GM19324 (cell line): Measurements from ENCODE around the gene IRAK4.
"Not testable (repeated sequence)": the region's sequence is repeated elsewhere in the genome, so short reads cannot be mapped to it uniquely, and the experiment has no call there.

ENCODE experiments used
- ATAC-seq: cut with Tn5 transposase; IDR thresholded peaks from one replicate; pipeline ENCODE4 v1.9.1; 2021; ENCODE audit warnings: mild to moderate bottlenecking, moderate library complexity; ENCODE audit not compliant: unreplicated experiment, low FRiP score

The IRAK4 gene

DNA sequence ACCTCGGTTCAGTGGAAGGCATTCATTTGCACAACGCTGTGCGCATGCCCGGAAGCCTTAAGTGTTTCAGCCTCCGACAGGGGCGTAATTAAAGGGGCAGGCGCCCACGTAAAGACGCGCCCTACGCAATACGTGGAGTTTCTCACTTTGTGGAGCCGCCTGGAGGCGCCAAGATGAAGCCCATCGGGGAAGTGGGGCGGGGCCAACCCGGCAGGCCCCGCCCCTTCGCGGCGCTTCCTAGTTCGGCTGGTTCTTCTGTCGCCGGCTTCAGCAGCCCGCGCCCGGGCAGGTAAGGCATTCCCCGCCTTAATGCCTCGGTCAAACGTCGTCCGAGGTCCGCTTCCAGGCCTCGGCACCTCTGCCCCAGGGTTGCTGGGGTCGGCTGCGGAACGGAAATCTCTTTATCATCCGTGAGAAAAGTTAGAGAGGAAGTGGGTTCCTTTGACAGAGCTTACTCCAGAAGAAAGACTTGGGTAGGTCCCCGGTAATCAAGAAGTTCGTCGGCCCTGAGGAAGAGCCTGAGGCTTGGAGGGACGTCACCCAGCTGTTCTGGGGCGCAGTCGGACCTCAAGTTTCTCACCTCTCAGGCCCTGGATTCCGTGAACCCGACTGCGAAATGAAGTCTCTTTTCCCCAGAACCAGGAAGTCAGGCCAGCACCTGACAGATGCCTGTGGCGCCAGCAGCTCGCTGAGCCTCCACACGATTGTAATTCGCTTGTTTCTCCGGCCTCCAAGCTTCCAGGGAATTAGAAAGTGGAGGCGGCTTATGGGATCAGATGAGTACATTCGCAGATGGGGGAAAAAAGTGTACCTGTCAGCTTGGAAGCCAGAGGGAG lies at the start of gene IRAK4, which contains the start of gene PUS7L:
Gene IRAK4 (plus strand): TSS at position 224 of the 836 bp plus-strand sequence. CDS start 9,161 bp downstream, outside the sequence.
Gene PUS7L (minus strand): TSS at position 63 of the 836 bp plus-strand sequence. CDS start 3,545 bp downstream, outside the sequence.
- peak; percentile 97 for ATAC-seq

DNA sequence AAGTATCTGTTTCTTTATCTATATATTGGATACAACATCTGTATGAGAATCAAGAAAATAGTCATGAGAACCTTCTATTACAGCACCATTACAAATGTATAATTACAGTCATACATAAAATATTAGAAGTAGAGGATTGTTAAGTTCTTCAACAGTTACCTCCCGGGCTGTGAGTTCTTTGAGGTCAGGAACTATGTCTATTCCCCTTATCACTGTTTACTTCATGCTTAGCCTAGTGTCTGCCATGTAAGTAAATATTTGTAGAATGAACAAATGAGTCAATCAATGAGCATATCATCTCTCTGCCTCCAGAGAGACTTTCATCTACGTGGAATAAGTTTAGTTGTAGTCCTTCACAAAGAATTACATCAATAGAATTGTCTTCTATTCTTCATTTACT lies 47.4 kb upstream of the IRAK4 start:
- ATAC-seq: no peak

DNA sequence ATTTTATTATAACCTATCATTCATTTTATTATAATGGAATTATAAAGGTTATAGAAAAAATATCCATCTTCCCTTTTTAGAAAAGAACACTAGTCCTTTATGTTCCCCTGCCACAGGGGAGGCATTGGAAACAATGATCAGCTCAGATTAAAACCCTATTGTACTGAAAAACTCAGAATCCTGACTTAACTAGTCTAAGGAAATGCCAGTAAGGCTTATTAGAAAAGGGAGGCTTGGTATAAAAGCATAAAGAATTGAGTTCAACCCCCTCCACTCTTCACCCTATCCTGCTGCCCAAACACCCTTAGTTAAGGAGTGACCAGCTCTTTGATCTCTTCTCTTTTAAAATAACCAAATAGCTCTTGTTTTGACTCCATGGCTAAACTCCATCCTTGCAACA lies 36.1 kb upstream of the IRAK4 start:
- no peak for ATAC-seq

DNA sequence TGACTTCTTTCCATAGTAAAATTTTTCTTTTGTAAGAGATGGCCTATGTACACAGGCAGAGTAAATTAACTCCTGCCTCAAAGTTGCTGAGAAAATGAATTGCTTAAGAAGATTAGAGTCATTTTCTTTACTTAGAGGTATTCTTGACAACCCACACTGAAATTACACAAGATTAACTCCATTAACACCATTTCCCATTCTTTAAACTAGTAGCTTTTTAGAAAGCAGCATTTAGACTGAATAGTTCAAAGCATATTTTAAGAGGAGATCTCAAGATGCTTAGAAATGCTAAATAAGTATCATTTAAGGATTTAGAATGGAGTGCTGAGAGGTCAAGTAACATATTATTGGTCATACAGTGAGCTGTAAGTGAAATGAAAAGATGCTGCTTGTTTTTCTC lies 35.6 kb upstream of the IRAK4 start:
- ATAC-seq: no peak

DNA sequence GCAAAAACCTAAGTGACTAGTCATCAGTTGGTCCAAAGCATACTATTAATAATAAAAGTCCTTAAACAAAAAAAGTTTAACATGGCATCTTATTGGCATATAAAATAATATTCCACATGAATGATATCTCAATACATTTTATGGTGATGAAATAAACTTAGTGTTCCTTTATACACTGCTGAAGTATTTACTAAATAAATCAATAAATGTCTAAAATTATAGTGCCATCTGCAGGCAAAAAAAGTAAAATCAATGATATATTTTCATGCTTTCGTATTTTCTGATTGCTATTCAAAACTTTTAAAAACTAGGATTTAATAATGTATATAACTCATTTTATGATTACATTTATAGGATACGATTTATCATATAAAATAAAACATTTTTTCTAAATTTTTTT lies 30.6 kb upstream of the IRAK4 start:
- ATAC-seq: no peak

DNA sequence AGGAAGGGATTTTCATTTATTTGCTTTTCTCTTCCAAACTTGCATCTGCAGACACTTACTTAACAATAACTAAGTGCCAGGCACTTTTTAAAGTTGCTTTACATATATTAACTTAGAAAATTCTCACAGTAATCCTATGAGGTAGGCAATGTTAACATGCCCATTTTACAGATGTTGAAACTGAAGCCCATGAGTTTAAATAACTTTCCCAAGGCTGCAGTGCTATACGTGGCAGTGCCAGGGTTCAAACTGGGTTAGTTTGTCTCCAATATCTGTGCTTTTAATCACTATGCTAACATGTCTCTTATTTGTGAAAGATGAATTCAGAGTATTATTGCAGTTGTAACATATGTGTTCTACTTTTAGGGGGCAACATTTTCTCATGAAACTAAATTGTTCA lies 30.1 kb upstream of the IRAK4 start:
- ATAC-seq: no peak

DNA sequence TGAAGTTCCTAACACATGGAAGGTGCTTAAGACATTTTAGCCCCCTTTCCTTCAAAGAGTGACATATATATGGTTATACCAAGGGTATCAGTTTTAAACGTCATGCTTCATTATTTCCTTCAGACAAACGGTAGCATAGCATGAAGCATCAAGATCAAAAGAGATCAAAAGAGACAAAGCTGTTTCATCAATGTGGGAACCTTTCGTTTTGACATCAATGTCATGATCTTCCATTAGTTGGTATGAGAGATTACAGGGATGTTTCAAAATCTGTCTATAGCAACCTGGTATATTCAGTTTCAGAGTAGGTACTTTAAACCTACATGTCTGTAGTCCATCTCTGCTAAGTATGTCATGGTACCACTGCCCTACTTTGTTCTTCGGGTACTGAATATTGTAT lies 28.5 kb upstream of the IRAK4 start:
- no peak for ATAC-seq

DNA sequence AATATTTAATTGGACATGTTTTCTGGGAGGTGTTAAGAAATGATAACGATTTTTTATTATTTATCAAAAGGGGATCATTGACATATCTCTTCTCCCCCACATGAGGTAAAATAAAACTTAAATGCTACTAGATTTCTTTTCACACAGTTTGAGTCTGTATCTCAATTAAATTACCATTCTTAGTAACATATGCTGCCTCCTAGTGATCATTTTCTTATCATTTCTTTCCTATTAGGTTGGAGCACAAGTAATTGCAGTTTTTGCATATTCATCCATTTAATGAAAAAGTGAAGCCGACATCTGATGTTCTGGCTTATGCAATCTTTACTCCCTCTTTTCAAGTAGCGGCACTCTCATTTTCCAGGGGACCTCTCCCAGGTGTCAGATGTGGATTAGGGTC lies 25.1 kb upstream of the IRAK4 start:
- no peak for ATAC-seq

DNA sequence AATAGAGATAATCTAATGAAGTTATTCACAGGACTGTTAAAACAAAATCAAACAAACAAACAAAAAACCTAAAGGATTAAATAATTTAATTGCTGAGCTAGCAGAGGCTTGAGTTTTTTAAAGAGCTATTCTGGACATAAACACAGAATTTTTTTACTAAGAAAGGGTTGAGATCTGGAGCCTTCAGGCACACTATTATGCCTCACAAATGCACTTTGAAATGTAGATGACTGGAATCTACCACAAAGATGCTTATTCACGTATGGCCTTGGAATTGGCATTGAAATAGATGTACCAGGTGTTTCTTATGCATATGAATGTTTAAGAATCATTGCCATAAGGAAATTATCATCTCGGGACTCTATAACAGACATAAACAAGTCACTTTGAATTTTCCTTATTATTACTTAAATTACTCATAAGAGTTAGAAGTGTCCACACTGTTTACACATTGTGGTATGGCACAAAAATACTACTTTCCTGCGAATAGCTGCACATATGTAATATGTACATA lies 21.8 kb upstream of the IRAK4 start:
- no peak for ATAC-seq

DNA sequence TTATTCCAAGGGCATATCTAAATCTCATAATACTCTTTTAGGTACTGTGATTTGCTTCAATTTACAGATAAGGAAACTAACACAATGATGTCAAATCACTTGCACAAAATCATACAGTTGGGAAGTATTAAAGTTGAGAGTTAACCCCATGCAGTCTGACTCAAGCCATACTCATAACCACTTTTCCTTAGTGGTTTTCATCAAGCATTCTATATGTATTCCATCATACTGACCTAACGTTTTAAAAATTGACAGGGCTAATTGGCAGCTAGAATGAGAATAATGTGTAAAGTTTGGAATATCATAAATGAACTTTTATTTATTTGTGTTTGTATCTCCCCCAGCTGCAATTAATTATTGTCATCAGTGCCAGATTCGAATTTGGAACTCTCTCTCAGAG lies 21.1 kb upstream of the IRAK4 start:
- ATAC-seq: no peak

DNA sequence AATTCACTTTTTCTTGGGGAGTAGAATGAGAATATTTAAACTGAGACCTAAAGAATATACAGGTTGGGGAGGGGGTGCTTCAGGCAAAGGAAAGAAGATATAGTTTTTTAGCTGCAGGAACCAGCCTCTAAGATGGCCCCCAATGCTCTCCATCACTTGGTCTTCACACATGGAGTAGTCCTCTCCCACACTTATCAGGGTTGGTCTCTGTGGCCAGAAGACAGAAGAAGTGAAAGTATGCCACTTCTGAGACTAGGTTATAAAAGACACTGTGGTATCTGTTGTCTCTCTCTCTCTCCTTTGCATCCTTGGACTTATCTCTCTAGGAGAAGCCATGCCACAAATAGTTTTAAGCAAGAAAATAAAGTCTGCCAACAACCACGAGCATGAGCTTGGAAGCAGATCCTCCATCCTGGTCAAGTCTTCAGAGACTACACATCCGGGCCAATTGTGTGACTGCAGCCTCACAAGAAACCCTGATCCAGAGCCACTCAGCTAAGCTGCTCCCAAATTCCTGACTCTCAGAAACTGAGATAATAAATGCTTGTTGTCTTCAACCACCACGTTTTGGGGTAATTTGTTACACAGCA lies 18.1 kb upstream of the IRAK4 start:
- no peak for ATAC-seq

DNA sequence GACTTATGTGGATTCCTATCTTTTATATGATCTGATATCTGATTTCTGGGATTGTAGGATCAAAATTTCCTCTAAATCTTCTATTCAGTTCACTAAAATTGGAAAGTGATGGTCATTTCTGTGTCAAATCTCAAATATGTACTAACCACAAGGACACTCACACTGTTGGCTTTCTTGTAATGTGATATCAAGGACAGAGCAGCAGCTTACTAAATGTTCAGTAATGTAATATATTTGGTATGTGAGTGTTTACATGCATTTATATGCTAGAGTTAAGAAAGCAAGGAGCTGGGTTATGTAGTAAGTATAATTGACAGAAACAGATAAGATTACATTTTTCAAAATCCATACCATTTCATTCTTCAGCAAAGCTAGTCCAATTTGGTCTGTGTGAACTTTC lies 16.6 kb upstream of the IRAK4 start:
- no peak for ATAC-seq

DNA sequence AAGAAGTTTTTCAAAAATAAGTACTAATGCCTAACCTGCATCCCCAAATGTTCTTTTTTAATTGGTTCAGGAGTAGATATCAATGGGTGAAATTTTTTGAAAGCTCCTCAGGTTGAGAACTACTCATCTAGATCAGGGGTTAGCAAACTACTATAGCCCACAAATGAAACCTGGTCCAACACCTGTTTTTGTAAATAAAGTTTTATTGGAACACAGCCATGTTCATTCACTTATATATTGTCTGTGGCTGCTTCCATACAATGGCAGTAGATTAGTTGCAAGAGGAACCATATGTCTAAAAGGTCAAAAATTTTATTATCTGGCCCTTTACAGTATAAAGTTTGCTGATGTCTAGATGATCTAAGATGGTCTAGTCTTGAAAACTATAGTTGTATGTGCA lies 13.9 kb upstream of the IRAK4 start:
- ATAC-seq: no peak

DNA sequence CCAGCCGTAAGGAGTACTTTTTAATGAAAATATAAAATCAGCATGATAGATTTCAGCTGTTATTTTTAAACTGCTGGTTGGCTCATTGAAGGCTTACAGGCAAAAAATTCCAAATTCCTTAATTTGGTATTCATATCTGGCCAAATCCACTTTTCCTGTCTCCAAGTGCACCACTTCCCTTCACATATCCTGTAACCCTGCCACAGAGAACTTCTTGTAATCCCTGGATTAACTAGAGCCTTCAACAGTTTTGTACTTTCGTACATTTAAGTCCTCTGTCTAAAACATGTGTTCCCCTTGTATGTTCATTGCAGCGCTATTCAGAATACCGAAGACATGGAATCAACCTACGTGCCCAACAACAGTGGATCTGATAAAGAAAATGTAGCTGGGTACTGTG lies 9.7 kb upstream of the IRAK4 start:
- ATAC-seq: no peak

DNA sequence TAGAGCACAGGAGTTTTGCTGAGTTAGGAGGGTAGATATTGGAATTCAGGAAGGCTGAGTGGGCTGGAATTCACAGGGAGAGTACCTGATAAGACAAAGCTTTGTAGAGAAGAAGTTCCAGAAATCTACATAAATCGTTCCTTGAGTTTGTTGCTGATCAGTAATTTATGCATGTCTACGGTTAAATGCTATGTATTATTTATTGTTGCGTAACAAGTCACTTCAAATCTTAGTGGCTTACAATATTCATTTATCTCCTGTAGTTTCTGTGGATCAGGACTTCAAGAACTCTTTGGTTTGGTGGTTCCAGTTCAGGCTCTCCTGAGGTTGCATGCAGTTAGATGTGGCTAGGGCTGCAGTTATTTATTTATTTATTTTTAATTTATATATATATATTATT lies 7.9 kb upstream of the IRAK4 start:
- ATAC-seq: no peak

DNA sequence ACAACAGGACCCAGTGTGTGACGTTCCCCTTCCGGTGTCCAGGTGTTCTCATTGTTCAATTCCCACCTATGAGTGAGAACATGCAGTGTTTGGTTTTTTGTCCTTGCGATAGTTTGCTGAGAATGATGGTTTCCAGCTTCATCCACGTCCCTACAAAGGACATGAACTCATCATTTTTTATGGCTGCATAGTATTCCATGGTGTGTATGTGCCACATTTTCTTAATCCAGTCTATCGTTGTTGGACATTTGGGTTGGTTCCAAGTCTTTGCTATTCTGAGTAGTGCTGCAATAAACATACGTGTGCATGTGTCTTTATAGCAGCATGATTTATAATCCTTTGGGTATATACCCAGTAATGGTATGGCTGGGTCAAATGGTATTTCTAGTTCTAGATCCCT lies 7.4 kb upstream of the IRAK4 start:
- not testable (repeated sequence) for ATAC-seq

DNA sequence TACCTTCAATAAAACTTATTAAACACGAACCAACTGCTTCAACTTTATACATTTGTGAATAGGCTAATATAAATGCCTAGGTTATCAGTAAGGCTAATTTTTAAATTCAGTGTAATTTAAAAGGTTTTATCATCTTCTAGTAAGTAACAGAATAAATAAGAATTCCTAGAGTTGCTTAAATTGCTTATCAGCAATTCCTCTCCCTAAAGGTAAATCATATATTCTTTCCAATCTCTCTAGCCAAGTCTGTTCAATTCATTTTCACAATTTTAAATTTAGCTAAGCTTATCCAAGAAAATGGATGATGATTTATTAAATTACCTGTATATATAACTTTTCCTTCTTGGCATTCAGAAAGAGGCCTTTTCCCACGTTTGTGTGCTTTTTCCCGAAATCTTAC lies 4.7 kb upstream of the IRAK4 start:
- no peak for ATAC-seq

DNA sequence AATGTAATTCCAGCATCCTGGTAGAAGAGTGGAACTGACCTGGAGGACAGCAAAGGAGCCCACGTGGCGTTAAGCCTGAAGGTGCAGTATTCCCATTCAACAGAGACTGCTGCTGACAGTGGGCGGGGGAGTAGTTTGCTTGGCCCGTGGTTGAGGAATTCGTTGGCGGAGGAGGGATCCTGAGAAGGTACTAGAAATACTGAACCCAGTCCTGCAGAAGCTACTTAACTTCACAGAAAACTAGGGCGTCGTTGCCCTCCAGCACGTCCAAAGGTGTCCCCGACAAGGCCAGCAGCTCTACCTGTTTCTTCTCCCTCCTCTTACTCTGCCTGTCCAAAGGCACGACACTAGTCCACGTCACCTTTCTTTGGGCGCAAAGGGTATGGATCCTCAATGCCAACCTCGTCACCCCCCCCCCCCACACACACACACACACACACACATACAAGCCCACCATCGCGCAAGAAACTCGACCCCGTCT lies 464 bp upstream of the IRAK4 start:
- no peak for ATAC-seq

DNA sequence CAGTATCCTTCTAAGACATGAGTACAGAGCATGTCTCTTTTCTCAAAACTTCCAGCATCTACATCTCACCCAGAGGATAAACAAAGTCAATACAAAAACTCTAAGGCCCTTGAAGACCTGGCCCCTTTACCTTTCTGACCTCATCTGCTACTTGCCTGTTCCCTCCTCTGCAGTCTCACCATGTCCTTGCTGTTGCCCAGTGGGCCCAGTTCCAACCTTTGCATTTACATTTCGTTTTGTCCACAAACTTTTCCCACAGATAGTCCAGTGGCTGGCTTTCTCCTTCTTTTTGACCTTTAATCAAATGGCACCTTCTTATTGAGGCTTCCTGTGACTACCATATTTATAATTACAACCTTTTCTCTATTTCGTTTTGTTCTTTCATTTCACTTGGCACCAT lies 1.6 kb downstream of the IRAK4 start:
- ATAC-seq: no peak

DNA sequence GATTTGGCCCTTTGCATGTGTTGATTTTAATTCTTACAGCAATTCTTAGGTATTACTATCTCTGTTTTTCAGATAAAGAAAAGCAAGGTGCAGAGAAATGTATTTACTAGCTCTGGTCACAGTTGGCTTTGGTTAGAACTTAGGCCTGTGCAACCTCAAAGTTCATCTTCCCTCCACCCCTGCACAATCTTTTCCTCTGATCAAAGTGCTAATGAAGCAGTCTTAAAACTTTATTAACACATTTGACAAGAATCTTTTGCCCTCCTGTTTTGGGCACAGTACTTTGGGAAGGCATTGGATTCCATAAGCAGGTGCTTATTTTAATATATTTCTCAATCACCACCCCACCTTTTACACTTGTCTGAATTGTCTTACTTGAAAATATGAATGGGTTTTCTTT lies 2.7 kb downstream of the IRAK4 start:
- no peak for ATAC-seq

DNA sequence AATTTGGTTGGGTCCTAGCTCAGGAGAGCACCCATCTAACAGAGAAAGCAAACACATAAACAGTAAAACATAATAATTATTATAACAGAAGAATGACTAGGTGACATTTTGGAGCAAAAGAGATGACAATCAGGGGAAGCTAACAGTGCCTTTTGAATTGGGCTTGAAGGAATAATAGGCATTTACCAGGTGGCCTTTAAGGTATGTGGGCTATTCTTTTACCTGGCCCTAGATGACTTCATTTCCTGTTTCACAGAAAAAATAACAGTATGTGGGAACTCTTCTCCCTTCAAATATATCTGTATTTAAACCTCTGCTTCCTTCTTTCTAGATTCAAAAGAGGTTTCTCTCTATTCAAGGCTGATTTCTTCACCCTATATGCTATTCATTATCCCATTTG lies 3.8 kb downstream of the IRAK4 start:
- ATAC-seq: no peak

DNA sequence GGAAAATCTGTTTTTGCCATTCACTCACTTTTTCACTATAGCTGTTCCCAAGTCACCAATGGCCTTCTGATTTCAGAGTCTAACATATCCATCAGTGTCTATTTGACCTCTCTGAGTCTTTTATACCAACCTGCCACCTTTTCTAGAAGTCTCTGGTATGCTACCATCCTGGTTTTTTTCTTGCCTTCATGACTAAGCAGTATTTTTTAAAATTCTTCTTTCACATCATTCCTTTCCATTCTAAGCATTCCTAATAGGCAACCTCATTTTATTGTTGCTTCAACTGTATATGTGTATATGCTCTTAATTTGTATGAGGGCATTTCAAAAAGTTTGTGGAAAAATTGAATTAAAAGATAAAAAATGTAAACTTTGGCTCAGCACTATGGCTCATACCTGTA lies 5.0 kb downstream of the IRAK4 start:
- ATAC-seq: no peak
